Measurements from ENCODE around the gene SUGCT. TPM values are rescaled to one million over a fixed set of nuclear protein-coding genes. Genes with fewer than 3 reads are reported as not detected.

SUGCT gene
- total and polyA plus RNA-seq, 2 of the 8 experiments (the other 6 are each of a cell fraction or from before 2014, with no cell fraction given), result 2.8 to 5.4 TPM

DNA sequence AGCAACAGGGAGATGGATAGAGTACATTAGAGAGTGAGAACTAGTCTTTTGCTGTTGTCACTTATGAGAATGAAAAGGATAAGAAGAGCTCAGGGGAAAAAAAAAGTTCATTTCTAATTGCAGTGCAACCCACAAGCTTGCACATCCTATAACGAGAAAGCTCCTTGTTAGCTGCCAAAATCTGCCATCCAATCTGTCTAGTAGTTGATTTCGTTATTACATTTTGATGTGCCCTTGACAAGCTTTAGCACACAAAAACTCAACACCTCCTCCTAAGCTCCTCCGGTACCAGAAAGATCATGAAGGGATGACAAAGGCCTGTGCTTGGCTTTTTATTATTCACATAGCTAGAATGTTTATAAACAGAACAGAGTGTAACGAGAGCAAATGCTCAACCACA is 519.4 kb downstream of the SUGCT start:
- Histone ChIP-seq H3K27me3 (replicated peaks in 1 of 4; ENCODE audit: control insufficient read depth in 3 of 4, extremely low read depth in 1 of 4, insufficient read depth in 3 of 4, low read length in 3 of 4) (no peaks in the 10 kb centered on the region), H2AFZ (ENCODE audit: low read length) (no peak overlapping the region), H3K27ac (ENCODE audit: low read depth, low read length) (no peak overlapping the region), H4K20me1 (replicated peaks in 1 of 2; ENCODE audit: control insufficient read depth in 1 of 2, insufficient read depth in 2 of 2, low read length in 2 of 2) (no peaks in the 10 kb centered on the region), H4K91ac (replicated peaks; ENCODE audit: insufficient read length, low read length) (no peak overlapping the region), H3K4me1 (replicated peaks in 1 of 4; ENCODE audit: control insufficient read depth in 3 of 4, insufficient read depth in 4 of 4, low read length in 3 of 4) (no peaks in the 10 kb centered on the region), H3K14ac (ENCODE audit: insufficient read length) (no peak overlapping the region), H3K79me1 (ENCODE audit: low read depth, low read length) (no peaks in the 10 kb centered on the region), H4K5ac (ENCODE audit: insufficient read length, low read depth, low read length) (no peak overlapping the region), H3K36me3 (ENCODE audit: control insufficient read depth in 2 of 4, insufficient read depth in 4 of 4, low read length in 3 of 4) (no peaks in the 10 kb centered on the region), H2BK15ac (ENCODE audit: low read length) (no peak overlapping the region), H3K23ac (ENCODE audit: insufficient read length) (no peak overlapping the region), H2AK5ac (ENCODE audit: low read depth, low read length) (no peak overlapping the region), H3K79me2 (ENCODE audit: control insufficient read depth in 1 of 2, insufficient read depth in 2 of 2, low read length in 2 of 2) (no peaks in the 10 kb centered on the region), H2BK120ac (replicated peaks; ENCODE audit: low read depth, low read length) (no peak overlapping the region), H3K9ac (replicated peaks in 1 of 4; ENCODE audit: extremely low read depth in 1 of 4, low read depth in 3 of 4, low read length in 3 of 4) (no peak overlapping the region), H3K4ac (replicated peaks; ENCODE audit: insufficient read length, low read depth, low read length) (no peak overlapping the region), H3K23me2 (ENCODE audit: low read depth, low read length) (no peaks in the 10 kb centered on the region), H3K18ac (ENCODE audit: extremely low read depth, low read length) (no peak overlapping the region), H3K4me3 (ENCODE audit: extremely low read depth in 1 of 4, insufficient read depth in 2 of 4, low read depth in 3 of 4, low read length in 4 of 4) (no peak overlapping the region), H3K9me3 (ENCODE audit: insufficient read depth in 2 of 2, low read depth in 1 of 2, low read length in 1 of 2) (no peaks in the 10 kb centered on the region), H2BK12ac (ENCODE audit: low read depth, low read length) (no peak overlapping the region), H2BK20ac (ENCODE audit: low read length) (no peak overlapping the region), H3K56ac (replicated peaks; ENCODE audit: insufficient read length, low read depth, low read length) (no peak overlapping the region), H4K8ac (ENCODE audit: extremely low read depth, insufficient read depth, low read length) (no peak overlapping the region), H3K4me2 (ENCODE audit: insufficient read depth in 1 of 2, low read depth in 2 of 2, low read length in 2 of 2) (no peak overlapping the region), H2BK5ac (ENCODE audit: low read depth, low read length) (no peak overlapping the region)
- FAIRE-seq (no peak), DNase-seq (ENCODE audit: low read depth in 1 of 2, low spot score in 2 of 2) (no peak)
- ChIA-PET POLR2A (ENCODE audit: partially characterized antibody) (no interaction called here), CTCF (ENCODE audit: partially characterized antibody) (interaction anchor here (2.8 kb wide), 1 partner anchor 28 kb away, joined by 10 read pairs; no protein-coding TSS in a partner anchor)
- WGBS, 2 experiments (ENCODE audit: extremely low coverage in 1 of 2, insufficient coverage in 1 of 2, insufficient read length in 1 of 2, insufficient replicate concordance in 2 of 2, low coverage in 1 of 2, low lambda C conversion rate in 2 of 2, missing lambda C conversion rate in 1 of 2), result 87% methylated on average over 4 of the region's 4 CpGs; no CpG with 5 or more reads in 1 of the 2 experiments
- no peak for TF ChIP-seq SP1 (IDR thresholded peaks at IDR 0.05; ENCODE audit: low read depth, low read length)
- no peak for TF ChIP-seq BACH1 (IDR thresholded peaks at IDR 0.05; ENCODE audit: low read length)
- no peak for TF ChIP-seq SUZ12 (IDR thresholded peaks at IDR 0.05; ENCODE audit: low read length)
- TF ChIP-seq TBP (IDR thresholded peaks at IDR 0.05; ENCODE audit: low read depth, low read length), result no peak
- TF ChIP-seq EZH2 (IDR thresholded peaks at IDR 0.05; ENCODE audit: low read depth, low read length, severe bottlenecking), result no peak
- no peak for TF ChIP-seq SIX5 (IDR thresholded peaks at IDR 0.05; ENCODE audit: low read depth, low read length)
- no peak for TF ChIP-seq RNF2 (IDR thresholded peaks at IDR 0.05; ENCODE audit: borderline replicate concordance, low read depth, low read length, missing control alignments, poor library complexity, severe bottlenecking)
- no peak for TF ChIP-seq KDM1A (IDR thresholded peaks at IDR 0.05; ENCODE audit: borderline replicate concordance, low read length)
- no peak for TF ChIP-seq NANOG (IDR thresholded peaks at IDR 0.05; ENCODE audit: insufficient read depth, low read depth, low read length, poor library complexity, severe bottlenecking)
- TF ChIP-seq GTF2F1 (IDR thresholded peaks at IDR 0.05; ENCODE audit: borderline replicate concordance, low read depth, low read length), result no peak
- TF ChIP-seq TCF12 (IDR thresholded peaks at IDR 0.05; ENCODE audit: low read depth, low read length), result no peak
- TF ChIP-seq CEBPB (IDR thresholded peaks at IDR 0.05; ENCODE audit: low read depth, low read length), result no peak
- TF ChIP-seq, protein P1, sequence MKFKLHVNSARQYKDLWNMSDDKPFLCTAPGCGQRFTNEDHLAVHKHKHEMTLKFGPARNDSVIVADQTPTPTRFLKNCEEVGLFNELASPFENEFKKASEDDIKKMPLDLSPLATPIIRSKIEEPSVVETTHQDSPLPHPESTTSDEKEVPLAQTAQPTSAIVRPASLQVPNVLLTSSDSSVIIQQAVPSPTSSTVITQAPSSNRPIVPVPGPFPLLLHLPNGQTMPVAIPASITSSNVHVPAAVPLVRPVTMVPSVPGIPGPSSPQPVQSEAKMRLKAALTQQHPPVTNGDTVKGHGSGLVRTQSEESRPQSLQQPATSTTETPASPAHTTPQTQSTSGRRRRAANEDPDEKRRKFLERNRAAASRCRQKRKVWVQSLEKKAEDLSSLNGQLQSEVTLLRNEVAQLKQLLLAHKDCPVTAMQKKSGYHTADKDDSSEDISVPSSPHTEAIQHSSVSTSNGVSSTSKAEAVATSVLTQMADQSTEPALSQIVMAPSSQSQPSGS (IDR thresholded peaks at IDR 0.05; ENCODE audit: low read length), result no peak
